ENCODE results near the gene MUC21. TPM values are rescaled to one million over a fixed set of nuclear protein-coding genes. Genes with fewer than 3 reads are reported as not detected.

The MUC21 gene
- total RNA-seq, 6 experiments from 2014 or later: 0.11 TPM; not detected in 5

DNA sequence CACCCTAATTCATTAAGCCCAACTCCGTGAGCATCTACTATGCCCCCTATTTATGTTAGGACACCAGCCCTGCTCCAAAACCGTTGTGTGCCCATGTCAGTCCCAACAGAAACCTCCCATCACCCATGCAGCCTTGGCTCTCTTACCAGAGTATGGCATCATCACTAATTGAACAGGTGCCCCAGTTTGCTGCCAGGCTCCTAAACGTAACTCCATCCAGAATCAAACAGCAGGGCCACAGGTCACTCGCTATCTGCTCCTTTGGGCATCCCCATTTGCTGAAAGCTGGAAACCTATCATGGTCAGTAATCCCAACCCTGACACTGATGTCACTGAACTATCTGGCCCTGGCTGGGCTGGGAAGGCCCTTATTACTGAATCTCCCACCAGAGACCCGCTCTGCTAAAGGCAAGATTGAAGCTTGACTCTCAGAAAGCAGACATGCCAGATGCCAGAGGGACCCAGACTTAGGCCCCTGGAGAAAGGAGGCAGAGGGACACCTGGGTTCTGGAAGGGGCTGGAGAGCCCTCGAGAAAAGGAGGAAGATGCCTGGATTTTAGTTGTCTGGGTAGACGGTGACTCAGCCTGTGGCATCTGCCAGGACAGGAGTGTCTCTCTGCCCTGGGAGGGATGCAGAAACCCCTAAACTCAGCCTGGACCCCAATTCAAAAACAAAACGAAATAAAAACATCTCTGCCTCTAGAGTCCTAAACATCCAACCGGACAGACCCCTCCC lies 28.7 kb upstream of the MUC21 start:
- TF ChIP-seq CTCF (IDR thresholded peaks at IDR 0.05): no peak
- TF ChIP-seq POLR2A (IDR thresholded peaks at IDR 0.05): no peak
- Histone ChIP-seq H3K9me3 (no peaks in the 10 kb centered on the region), H3K27me3 (peaks cover 0 to 8% of the 10 kb centered on the region in 2 donors), H3K4me1 (peaks cover 0 to 7% (median 0%) of the 10 kb centered on the region in 4 donors), H3K4me3 (peak overlapping the region in 1 of 3 donors; percentile 43), H3K36me3 (no peaks in the 10 kb centered on the region), H3K27ac (peak overlapping the region in 1 of 3 donors; percentile 20)
- DNase-seq (peak in 1 of 3 donors; percentile 29), ATAC-seq (peak in 2 of 4 donors; percentile 11 to 90)
- intact Hi-C loops (cut with DNase I): no loop called here
- WGBS (ENCODE audit: insufficient coverage, low coverage, low lambda C conversion rate, missing lambda C conversion rate): 22% methylated on average over 7 of the region's 9 CpGs

GRCh38 chr6:30955367-30956042 lies 28.0 kb upstream of the MUC21 start:
- ATAC-seq (peak; percentile 51 to 79 (median 60)), DNase-seq (peak in 2 of 3 donors; percentile 52 to 69)
- Histone ChIP-seq H3K4me3 (peak overlapping the region; percentile 23 to 43 (median 28)), H3K9me3 (no peaks in the 10 kb centered on the region), H3K27me3 (peaks cover 0 to 8% of the 10 kb centered on the region in 2 donors), H3K36me3 (no peaks in the 10 kb centered on the region), H3K4me1 (peaks cover 0 to 7% (median 0%) of the 10 kb centered on the region in 4 donors), H3K27ac (peak overlapping the region in 1 of 3 donors; percentile 20)
- WGBS (ENCODE audit: insufficient coverage, low coverage, low lambda C conversion rate, missing lambda C conversion rate): 17% methylated on average over 10 of the region's 46 CpGs
- TF ChIP-seq CTCF (IDR thresholded peaks at IDR 0.05): no peak
- no peak for TF ChIP-seq POLR2A (IDR thresholded peaks at IDR 0.05)
- intact Hi-C loops (cut with DNase I): no loop called here

DNA sequence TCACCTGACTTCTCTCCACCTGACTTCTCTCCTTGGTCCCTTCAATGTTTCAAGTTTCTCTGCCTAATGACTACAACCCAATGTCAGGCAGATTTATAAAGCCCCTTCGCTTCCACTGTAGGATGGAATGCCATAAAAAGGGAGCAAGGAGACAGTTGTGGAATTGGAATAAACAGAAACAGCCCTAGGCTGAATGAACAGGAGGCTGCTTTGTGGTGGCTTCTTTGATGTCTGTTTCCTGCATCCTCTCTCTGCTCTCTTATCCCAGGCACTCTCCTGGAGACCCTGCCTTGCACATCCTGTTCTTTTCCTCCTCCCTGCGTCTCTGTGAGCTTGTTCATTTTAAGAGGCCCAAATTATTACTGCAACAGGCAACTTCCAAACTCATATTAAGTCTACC lies 25.8 kb upstream of the MUC21 start:
- no peaks in the 10 kb centered on the region for H3K36me3 ChIP-seq
- no peak overlapping the region for H3K27ac ChIP-seq
- no peak overlapping the region for H3K4me3 ChIP-seq
- ATAC-seq: no peak
- no peak for DNase-seq
- intact Hi-C loops (cut with DNase I): no loop called here
- peaks cover 0 to 8% of the 10 kb centered on the region in 2 donors for H3K27me3 ChIP-seq
- TF ChIP-seq CTCF (IDR thresholded peaks at IDR 0.05) (no peak), POLR2A (IDR thresholded peaks at IDR 0.05) (no peak)
- peaks cover 0 to 18% (median 0%) of the 10 kb centered on the region in 4 donors for H3K4me1 ChIP-seq
- H3K9me3 ChIP-seq: no peaks in the 10 kb centered on the region
- 62% methylated on average over 2 of the region's 2 CpGs for WGBS (ENCODE audit: insufficient coverage, low coverage, low lambda C conversion rate, missing lambda C conversion rate)

DNA sequence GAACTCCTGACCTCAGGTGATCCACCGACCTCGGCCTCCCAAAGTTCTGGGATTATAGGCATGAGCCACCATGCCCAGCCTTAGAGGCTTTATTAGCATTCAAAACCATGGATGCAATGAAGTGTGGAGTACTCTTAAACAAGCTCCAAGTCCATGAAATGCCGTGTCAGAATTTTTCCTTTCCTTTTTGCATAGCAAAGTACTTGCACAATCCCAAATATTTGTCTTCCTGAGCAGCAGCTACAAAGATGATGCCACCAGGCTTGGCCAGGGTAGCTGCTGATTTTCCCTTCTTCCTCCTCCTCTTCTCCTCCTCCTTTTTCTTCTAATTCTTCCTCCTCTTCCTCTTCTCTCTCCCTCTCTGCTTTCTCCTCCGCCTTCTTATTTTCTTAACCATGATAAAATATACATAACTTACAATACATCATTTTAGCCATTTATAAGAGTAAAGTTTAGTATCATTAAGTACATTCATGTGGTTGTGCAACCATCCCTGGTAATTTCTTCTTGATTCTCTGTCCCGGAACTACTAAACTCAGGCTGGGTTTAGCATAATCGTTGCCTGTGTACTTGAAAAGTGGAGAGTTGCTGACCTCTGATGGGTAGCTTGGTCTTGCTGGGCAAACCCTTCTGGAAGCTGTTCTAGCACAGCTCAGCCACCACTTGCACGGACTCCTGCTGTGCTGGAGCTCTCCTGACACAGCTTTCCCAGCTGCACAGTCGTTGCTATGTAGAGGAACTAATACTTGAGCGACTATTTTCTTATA lies 22.4 kb upstream of the MUC21 start:
- H3K27ac ChIP-seq: no peak overlapping the region
- no peak overlapping the region for H3K4me3 ChIP-seq
- 34% methylated on average over 9 of the region's 9 CpGs for WGBS (ENCODE audit: insufficient coverage, low coverage, low lambda C conversion rate, missing lambda C conversion rate)
- no peaks in the 10 kb centered on the region for H3K9me3 ChIP-seq
- DNase-seq (no peak), ATAC-seq (peak; percentile 52 to 83 (median 67))
- no peaks in the 10 kb centered on the region for H3K27me3 ChIP-seq
- H3K4me1 ChIP-seq: peaks cover 0 to 12% (median 0%) of the 10 kb centered on the region in 4 donors
- TF ChIP-seq POLR2A (IDR thresholded peaks at IDR 0.05) (no peak), CTCF (IDR thresholded peaks at IDR 0.05) (no peak)
- H3K36me3 ChIP-seq: no peaks in the 10 kb centered on the region
- intact Hi-C loops (cut with DNase I): no loop called here
